Measurements from ENCODE around the gene TNFRSF13B.
"Not testable (repeated sequence)": the region's sequence is repeated elsewhere in the genome, so short reads cannot be mapped to it uniquely, and the experiment has no call there.

The TNFRSF13B gene

GRCh38 chr17:17011043-17011907, 39.4 kb upstream of the TNFRSF13B start:
- ATAC-seq (ENCODE audit: low read depth); DNase-seq (ENCODE audit: low spot score in 2 of 2); H3K27ac Mint-ChIP-seq; H3K36me3 Mint-ChIP-seq; H3K4me3 Mint-ChIP-seq; H3K27me3 Mint-ChIP-seq; H3K4me1 Mint-ChIP-seq; H3K9me3 Mint-ChIP-seq: not testable (repeated sequence)

- H3K9me3 Mint-ChIP-seq; ATAC-seq (ENCODE audit: low read depth); H3K27ac Mint-ChIP-seq; H3K4me1 Mint-ChIP-seq; H3K27me3 Mint-ChIP-seq; H3K4me3 Mint-ChIP-seq; DNase-seq (ENCODE audit: low spot score in 2 of 2); H3K36me3 Mint-ChIP-seq: not testable (repeated sequence)
Observed at GRCh38 chr17:17010545-17011034, 38.7 kb upstream of the TNFRSF13B start.

- H3K4me3 Mint-ChIP-seq; H3K27ac Mint-ChIP-seq; DNase-seq (ENCODE audit: low spot score in 2 of 2); H3K4me1 Mint-ChIP-seq; H3K36me3 Mint-ChIP-seq; H3K27me3 Mint-ChIP-seq; H3K9me3 Mint-ChIP-seq; ATAC-seq (ENCODE audit: low read depth): not testable (repeated sequence)
Observed at GRCh38 chr17:17009972-17010371, 38.1 kb upstream of the TNFRSF13B start.

GRCh38 chr17:17008621-17009397, 36.9 kb upstream of the TNFRSF13B start:
- H3K27me3 Mint-ChIP-seq; H3K36me3 Mint-ChIP-seq; ATAC-seq (ENCODE audit: low read depth); H3K4me3 Mint-ChIP-seq; DNase-seq (ENCODE audit: low spot score in 2 of 2); H3K9me3 Mint-ChIP-seq; H3K27ac Mint-ChIP-seq; H3K4me1 Mint-ChIP-seq: not testable (repeated sequence)

GRCh38 chr17:17007891-17008290, 36.0 kb upstream of the TNFRSF13B start:
- not testable (repeated sequence) for H3K27me3 Mint-ChIP-seq; H3K4me3 Mint-ChIP-seq; DNase-seq (ENCODE audit: low spot score in 2 of 2); H3K9me3 Mint-ChIP-seq; ATAC-seq (ENCODE audit: low read depth); H3K4me1 Mint-ChIP-seq; H3K36me3 Mint-ChIP-seq; H3K27ac Mint-ChIP-seq

- H3K36me3 Mint-ChIP-seq; ATAC-seq (ENCODE audit: low read depth); H3K9me3 Mint-ChIP-seq; DNase-seq (ENCODE audit: low spot score in 2 of 2); H3K4me3 Mint-ChIP-seq; H3K27me3 Mint-ChIP-seq: not testable (repeated sequence)
- Mint-ChIP-seq H3K27ac (peak overlapping the region; percentile 55), H3K4me1 (peaks cover 11% of the 10 kb centered on the region)
Observed at GRCh38 chr17:17004997-17005614, 33.2 kb upstream of the TNFRSF13B start.

GRCh38 chr17:17004251-17004996, 32.5 kb upstream of the TNFRSF13B start:
- Mint-ChIP-seq H3K27me3 (peaks cover 4% of the 10 kb centered on the region), H3K27ac (peak overlapping the region; percentile 55), H3K9me3 (peaks cover 3% of the 10 kb centered on the region), H3K4me3 (no peak overlapping the region), H3K36me3 (peaks cover 2% of the 10 kb centered on the region), H3K4me1 (peaks cover 11% of the 10 kb centered on the region)
- no peak for DNase-seq (ENCODE audit: low spot score in 2 of 2)
- no peak for ATAC-seq (ENCODE audit: low read depth)

GRCh38 chr17:17002731-17003715, 31.1 kb upstream of the TNFRSF13B start:
- not testable (repeated sequence) for ATAC-seq (ENCODE audit: low read depth); H3K36me3 Mint-ChIP-seq; H3K4me3 Mint-ChIP-seq; H3K27me3 Mint-ChIP-seq; H3K9me3 Mint-ChIP-seq; H3K27ac Mint-ChIP-seq; DNase-seq (ENCODE audit: low spot score in 2 of 2)
- peaks cover 11% of the 10 kb centered on the region for H3K4me1 Mint-ChIP-seq

- DNase-seq (ENCODE audit: low spot score in 2 of 2) (peak; percentile 77 to 89), ATAC-seq (ENCODE audit: low read depth) (peak; percentile 93)
- Mint-ChIP-seq H3K9me3 (no peaks in the 10 kb centered on the region), H3K4me1 (peaks cover 8% of the 10 kb centered on the region), H3K4me3 (no peak overlapping the region), H3K27me3 (peaks cover 4% of the 10 kb centered on the region), H3K27ac (no peak overlapping the region), H3K36me3 (no peaks in the 10 kb centered on the region)
Observed at GRCh38 chr17:17001874-17002520, 30.1 kb upstream of the TNFRSF13B start.

- Mint-ChIP-seq H3K36me3 (no peaks in the 10 kb centered on the region), H3K27ac (no peak overlapping the region), H3K27me3 (peaks cover 4% of the 10 kb centered on the region), H3K4me1 (peaks cover 8% of the 10 kb centered on the region), H3K9me3 (no peaks in the 10 kb centered on the region), H3K4me3 (no peak overlapping the region)
- ATAC-seq (ENCODE audit: low read depth) = peak; percentile 15
- DNase-seq (ENCODE audit: low spot score in 2 of 2) = no peak
Observed at GRCh38 chr17:17001076-17001777, 29.3 kb upstream of the TNFRSF13B start.

GRCh38 chr17:16999931-17000625, 28.2 kb upstream of the TNFRSF13B start:
- H3K4me1 Mint-ChIP-seq = peaks cover 8% of the 10 kb centered on the region
- peaks cover 2% of the 10 kb centered on the region for H3K27me3 Mint-ChIP-seq
- no peaks in the 10 kb centered on the region for H3K9me3 Mint-ChIP-seq
- DNase-seq (ENCODE audit: low spot score in 2 of 2) (no peak), ATAC-seq (ENCODE audit: low read depth) (no peak)
- no peak overlapping the region for H3K27ac Mint-ChIP-seq
- H3K4me3 Mint-ChIP-seq = no peak overlapping the region
- H3K36me3 Mint-ChIP-seq = no peaks in the 10 kb centered on the region

All from memory B cell (primary cell).